Neural cell (in vitro differentiated cells): ENCODE measurements around the gene TMEM175. TPM values are rescaled to one million over a fixed set of nuclear protein-coding genes. Genes with fewer than 3 reads are reported as not detected.

Source experiments
- H2AFZ ChIP-seq: fragments of 200-600, 300-800 bp; sonication (generic), shearing (Covaris generic); 2 replicates; pipeline ENCODE4 v1.6.0; 2014; ENCODE audit warnings: low read depth, mild to moderate bottlenecking, antibody characterized with exemption, low read length, moderate library complexity
- H3F3A ChIP-seq: fragments of 200-600 bp; shearing (Covaris generic); 2 replicates; pipeline ENCODE4 v1.6.1; 2016; ENCODE audit warnings: mild to moderate bottlenecking, moderate library complexity, mixed read lengths, antibody characterized with exemption, low read length; ENCODE audit not compliant: insufficient read depth, poor library complexity, severe bottlenecking
- H3K27ac ChIP-seq: fragments of 200-600, 300-800 bp; sonication (generic), shearing (Covaris generic); 2 replicates; pipeline ENCODE4 v1.5.1; 2014; ENCODE audit warnings: mild to moderate bottlenecking, low read length, moderate library complexity
- H3K27me3 ChIP-seq: fragments of 300-800, 200-600 bp; sonication (generic), shearing (Covaris generic); 2 replicates; pipeline ENCODE4 v1.6.0; 2014; ENCODE audit warnings: mild to moderate bottlenecking, low read depth, low read length, moderate library complexity; ENCODE audit not compliant: insufficient read depth
- H3K36me3 ChIP-seq: fragments of 300-800, 200-600 bp; sonication (generic), shearing (Covaris generic); 2 replicates; pipeline ENCODE4 v1.5.1; 2014; ENCODE audit warnings: mild to moderate bottlenecking, antibody characterized with exemption, low read length, moderate library complexity; ENCODE audit not compliant: insufficient read depth
- H3K4me2 ChIP-seq: fragments of 300-800, 200-600 bp; sonication (generic), shearing (Covaris generic); 2 replicates; pipeline ENCODE4 v1.6.0; 2014; ENCODE audit warnings: mild to moderate bottlenecking, low read length
- H3K4me3 ChIP-seq: fragments of 300-800, 200-600 bp; sonication (generic), shearing (Covaris generic); 2 replicates; pipeline ENCODE4 v1.5.1; 2014; ENCODE audit warnings: mild to moderate bottlenecking, low read length, moderate library complexity
- H3K79me2 ChIP-seq: fragments of 200-600 bp; shearing (Covaris generic); replicated peaks from 2 replicates; pipeline ENCODE4 v1.6.0; 2014; ENCODE audit warnings: mild to moderate bottlenecking, low read length, moderate library complexity; ENCODE audit not compliant: insufficient read depth
- H3K9ac ChIP-seq: fragments of 300-800, 200-600 bp; sonication (generic), shearing (Covaris generic); 2 replicates; pipeline ENCODE4 v1.6.1; 2016; ENCODE audit warnings: mild to moderate bottlenecking, low read length, mixed read lengths
- H3K9me2 ChIP-seq: fragments of 200-600 bp; shearing (Covaris generic); 2 replicates; pipeline ENCODE4 v1.6.1; 2016; ENCODE audit warnings: mild to moderate bottlenecking, low read length, mixed read lengths; ENCODE audit not compliant: insufficient read depth
- H3K9me3 ChIP-seq: fragments of 200-600, 300-800 bp; sonication (generic), shearing (Covaris generic); 2 replicates; pipeline ENCODE4 v1.6.1; 2016; ENCODE audit warnings: mild to moderate bottlenecking, mixed run types, low read length, moderate library complexity, mixed read lengths
- H4K20me1 ChIP-seq: fragments of 200-600 bp; shearing (Covaris generic); 2 replicates; pipeline ENCODE4 v1.6.1; 2016; ENCODE audit warnings: mild to moderate bottlenecking, mixed run types; ENCODE audit not compliant: insufficient read depth
- CTCF ChIP-seq: fragments of 450-650 bp; IDR thresholded peaks from 2 replicates; pipeline ENCODE4 v1.5.1; 2014; ENCODE audit warnings: antibody characterized with exemption, mild to moderate bottlenecking, moderate library complexity; ENCODE audit not compliant: poor library complexity, severe bottlenecking
- EP300 ChIP-seq: fragments of 450-650 bp; conservative IDR thresholded peaks from 2 replicates; pipeline ENCODE4 v1.6.1; 2014; ENCODE audit warnings: antibody characterized with exemption, mild to moderate bottlenecking, moderate library complexity; ENCODE audit not compliant: poor library complexity, severe bottlenecking
- EZH2 ChIP-seq: fragments of 200-600, 300-800 bp; shearing (Covaris generic), sonication (generic); IDR thresholded peaks from 2 replicates; pipeline ENCODE4 v1.6.1; 2014; ENCODE audit warnings: antibody characterized with exemption, low read length, borderline replicate concordance, mild to moderate bottlenecking; ENCODE audit not compliant: insufficient read depth, poor library complexity, severe bottlenecking
- MXI1 ChIP-seq: fragments of 450-650 bp; conservative IDR thresholded peaks from 2 replicates; pipeline ENCODE4 v1.6.1; 2014; ENCODE audit warnings: antibody characterized with exemption, mild to moderate bottlenecking; ENCODE audit not compliant: poor library complexity, severe bottlenecking
- POLR2AphosphoS5 ChIP-seq: IDR thresholded peaks from 2 replicates; pipeline ENCODE4 v1.6.1; 2012
- RAD21 ChIP-seq: fragments of 450-650 bp; conservative IDR thresholded peaks from 2 replicates; pipeline ENCODE4 v1.6.1; 2014; ENCODE audit warnings: antibody characterized with exemption, mild to moderate bottlenecking, moderate library complexity
- SMC3 ChIP-seq: fragments of 450-650 bp; conservative IDR thresholded peaks from 2 replicates; pipeline ENCODE4 v1.6.1; 2014; ENCODE audit warnings: antibody characterized with exemption, mild to moderate bottlenecking, moderate library complexity; ENCODE audit not compliant: poor library complexity
- TAF1 ChIP-seq: IDR thresholded peaks from 2 replicates; pipeline ENCODE4 v1.6.1; 2012; ENCODE audit warnings: low read depth
- polyA plus RNA-seq: library from polyadenylated mRNA; depleted of rRNA; stranded (reverse); fragments of >200 nt; gene quantifications from 2 replicates; pipeline ENCODE4 v1.2.3, GENCODE V29; 2014
- TF ChIP-seq, protein P1 (sequence below): IDR thresholded peaks from 2 replicates; pipeline ENCODE4 v1.6.1; 2012; ENCODE audit warnings: borderline replicate concordance

Gene TMEM175
- polyA plus RNA-seq, 1 donor from 2014 or later = 36.9 TPM

GRCh38 chr4:989722-990471 is 57.6 kb downstream of the TMEM175 start:
- Histone ChIP-seq H3K4me3 (no peak overlapping the region), H3K36me3 (no peaks in the 10 kb centered on the region), H3K9me2 (no peaks in the 10 kb centered on the region), H3K27ac (no peak overlapping the region), H3K9me3 (no peaks in the 10 kb centered on the region), H2AFZ (no peak overlapping the region), H3K9ac (no peak overlapping the region), H3K27me3 (no peaks in the 10 kb centered on the region), H3K79me2 (no peaks in the 10 kb centered on the region), H3F3A (no peaks in the 10 kb centered on the region), H4K20me1 (no peaks in the 10 kb centered on the region), H3K4me2 (no peak overlapping the region)
- no peak for TF ChIP-seq SMC3
- no peak for TF ChIP-seq EP300
- no peak for TF ChIP-seq TAF1
- no peak for TF ChIP-seq POLR2AphosphoS5

DNA sequence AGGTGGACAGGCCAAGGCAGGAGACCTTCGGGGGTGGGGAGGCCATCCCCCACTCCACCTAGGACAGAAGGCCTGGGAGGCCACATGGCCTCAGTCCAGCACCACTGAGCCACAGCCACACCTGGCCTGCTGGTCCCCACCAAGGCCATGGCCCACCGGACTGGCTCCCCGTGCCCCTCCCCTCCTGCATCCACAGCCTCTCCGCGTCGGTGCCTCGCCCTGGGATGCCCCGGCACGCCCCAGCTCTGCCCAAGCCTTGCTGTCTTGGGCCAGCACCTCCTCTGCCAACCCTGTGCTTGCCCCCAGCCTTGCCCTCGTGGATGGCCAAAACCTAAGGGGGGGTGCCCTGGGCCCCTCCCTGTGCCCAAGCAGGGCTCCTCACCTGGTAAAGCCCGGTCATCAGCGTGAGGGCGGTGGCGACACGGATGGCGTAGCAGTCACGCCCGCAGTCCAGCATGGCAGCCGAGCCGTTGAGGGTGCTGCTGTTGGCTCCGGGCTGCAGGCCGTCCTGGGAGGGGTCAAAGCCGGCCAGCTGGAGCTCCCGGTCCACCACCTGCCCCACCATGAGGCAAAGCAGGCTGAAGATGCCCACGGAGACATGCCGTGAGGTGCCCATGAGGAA is 58.6 kb downstream of the TMEM175 start:
- Histone ChIP-seq H3K9ac (no peak overlapping the region), H3F3A (no peaks in the 10 kb centered on the region), H3K27ac (no peak overlapping the region), H3K36me3 (no peaks in the 10 kb centered on the region), H3K4me3 (no peak overlapping the region), H3K27me3 (no peaks in the 10 kb centered on the region), H3K4me2 (no peak overlapping the region), H4K20me1 (no peaks in the 10 kb centered on the region), H2AFZ (no peak overlapping the region), H3K9me2 (no peaks in the 10 kb centered on the region), H3K9me3 (no peaks in the 10 kb centered on the region), H3K79me2 (no peaks in the 10 kb centered on the region)
- TF ChIP-seq EP300 (no peak), EZH2 (no peak), MXI1 (no peak), TAF1 (no peak), SMC3 (no peak), CTCF (no peak), RAD21 (no peak), POLR2AphosphoS5 (no peak)
- TF ChIP-seq, protein P1, sequence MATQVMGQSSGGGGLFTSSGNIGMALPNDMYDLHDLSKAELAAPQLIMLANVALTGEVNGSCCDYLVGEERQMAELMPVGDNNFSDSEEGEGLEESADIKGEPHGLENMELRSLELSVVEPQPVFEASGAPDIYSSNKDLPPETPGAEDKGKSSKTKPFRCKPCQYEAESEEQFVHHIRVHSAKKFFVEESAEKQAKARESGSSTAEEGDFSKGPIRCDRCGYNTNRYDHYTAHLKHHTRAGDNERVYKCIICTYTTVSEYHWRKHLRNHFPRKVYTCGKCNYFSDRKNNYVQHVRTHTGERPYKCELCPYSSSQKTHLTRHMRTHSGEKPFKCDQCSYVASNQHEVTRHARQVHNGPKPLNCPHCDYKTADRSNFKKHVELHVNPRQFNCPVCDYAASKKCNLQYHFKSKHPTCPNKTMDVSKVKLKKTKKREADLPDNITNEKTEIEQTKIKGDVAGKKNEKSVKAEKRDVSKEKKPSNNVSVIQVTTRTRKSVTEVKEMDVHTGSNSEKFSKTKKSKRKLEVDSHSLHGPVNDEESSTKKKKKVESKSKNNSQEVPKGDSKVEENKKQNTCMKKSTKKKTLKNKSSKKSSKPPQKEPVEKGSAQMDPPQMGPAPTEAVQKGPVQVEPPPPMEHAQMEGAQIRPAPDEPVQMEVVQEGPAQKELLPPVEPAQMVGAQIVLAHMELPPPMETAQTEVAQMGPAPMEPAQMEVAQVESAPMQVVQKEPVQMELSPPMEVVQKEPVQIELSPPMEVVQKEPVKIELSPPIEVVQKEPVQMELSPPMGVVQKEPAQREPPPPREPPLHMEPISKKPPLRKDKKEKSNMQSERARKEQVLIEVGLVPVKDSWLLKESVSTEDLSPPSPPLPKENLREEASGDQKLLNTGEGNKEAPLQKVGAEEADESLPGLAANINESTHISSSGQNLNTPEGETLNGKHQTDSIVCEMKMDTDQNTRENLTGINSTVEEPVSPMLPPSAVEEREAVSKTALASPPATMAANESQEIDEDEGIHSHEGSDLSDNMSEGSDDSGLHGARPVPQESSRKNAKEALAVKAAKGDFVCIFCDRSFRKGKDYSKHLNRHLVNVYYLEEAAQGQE = no peak
